ENCODE results near the gene ANKRD52. TPM values are rescaled to one million over a fixed set of nuclear protein-coding genes. Genes with fewer than 3 reads are reported as not detected.
A peak's percentile ranks its signal among the peaks of the same experiment; 100 is the strongest.

The ANKRD52 gene
- total and polyA plus RNA-seq, 4 donors = 5.4 to 13.6 (median 9.3) TPM

GRCh38 chr12:56244494-56244893 lies 13.7 kb downstream of the ANKRD52 start:
- TF ChIP-seq ZBTB33 (IDR thresholded peaks at IDR 0.05) = no peak
- no peak for TF ChIP-seq REST (IDR thresholded peaks at IDR 0.05)
- TF ChIP-seq RXRA (IDR thresholded peaks at IDR 0.05) = no peak
- no peak for TF ChIP-seq FOXA2 (IDR thresholded peaks at IDR 0.05)
- TF ChIP-seq YY1 (IDR thresholded peaks at IDR 0.05) = no peak
- TF ChIP-seq SP1 (IDR thresholded peaks at IDR 0.05) = no peak
- TF ChIP-seq ATF3 (IDR thresholded peaks at IDR 0.05) = no peak
- no peak for TF ChIP-seq GABPA (IDR thresholded peaks at IDR 0.05 in 1 of 2, conservative IDR thresholded peaks at IDR 0.05 in 1 of 2)
- no peak for TF ChIP-seq HNF4G (IDR thresholded peaks at IDR 0.05)
- no peak overlapping the region for H3K9ac ChIP-seq (ENCODE audit: low read depth in 1 of 2, low read length in 2 of 2)
- H3K4me1 ChIP-seq (ENCODE audit: control insufficient read depth in 4 of 4, insufficient read depth in 4 of 4, low read length in 3 of 4) = peaks cover 0 to 3% (median 0%) of the 10 kb centered on the region in 4 donors
- no peaks in the 10 kb centered on the region for H3K27me3 ChIP-seq (ENCODE audit: control insufficient read depth in 4 of 4, insufficient read depth in 4 of 4, low read length in 3 of 4)
- no peak overlapping the region for H3K4me3 ChIP-seq (ENCODE audit: low read depth in 1 of 3, low read length in 3 of 3)
- H3K27ac ChIP-seq (ENCODE audit: low read depth in 1 of 2, low read length in 2 of 2) = no peak overlapping the region
- DNase-seq (ENCODE audit: low spot score) = no peak
- H3K36me3 ChIP-seq (ENCODE audit: control insufficient read depth in 4 of 4, insufficient read depth in 3 of 4, low read depth in 1 of 4, low read length in 3 of 4) = peaks cover 30 to 77% (median 51%) of the 10 kb centered on the region in 4 donors
- H3K9me3 ChIP-seq (ENCODE audit: control insufficient read depth in 4 of 4, low read length in 3 of 4) = no peaks in the 10 kb centered on the region
- WGBS = 96% methylated on average over 14 of the region's 14 CpGs

- no peak for TF ChIP-seq FOXA1 (IDR thresholded peaks at IDR 0.05)
- TF ChIP-seq TAF1 (conservative IDR thresholded peaks at IDR 0.05) = no peak
- no peak for TF ChIP-seq REST (IDR thresholded peaks at IDR 0.05)
- no peak for TF ChIP-seq HNF4A (conservative IDR thresholded peaks at IDR 0.05)
- no peak for TF ChIP-seq ZBTB33 (IDR thresholded peaks at IDR 0.05)
- no peak for TF ChIP-seq MAX (IDR thresholded peaks at IDR 0.05)
- TF ChIP-seq YY1 (IDR thresholded peaks at IDR 0.05) = no peak
- TF ChIP-seq JUND (IDR thresholded peaks at IDR 0.05) = no peak
- no peak for TF ChIP-seq RXRA (IDR thresholded peaks at IDR 0.05)
- TF ChIP-seq HNF4G (IDR thresholded peaks at IDR 0.05) = no peak
- no peak for TF ChIP-seq FOXA2 (IDR thresholded peaks at IDR 0.05)
- peaks cover 0 to 3% (median 0%) of the 10 kb centered on the region in 4 donors for H3K4me1 ChIP-seq (ENCODE audit: control insufficient read depth in 4 of 4, insufficient read depth in 4 of 4, low read length in 3 of 4)
- H3K4me3 ChIP-seq (ENCODE audit: low read depth in 1 of 3, low read length in 3 of 3) = no peak overlapping the region
- peaks cover 30 to 74% (median 47%) of the 10 kb centered on the region in 4 donors for H3K36me3 ChIP-seq (ENCODE audit: control insufficient read depth in 4 of 4, insufficient read depth in 3 of 4, low read depth in 1 of 4, low read length in 3 of 4)
- H3K9me3 ChIP-seq (ENCODE audit: control insufficient read depth in 4 of 4, low read length in 3 of 4) = no peaks in the 10 kb centered on the region
- WGBS = 69% methylated on average over 3 of the region's 3 CpGs
- no peaks in the 10 kb centered on the region for H3K27me3 ChIP-seq (ENCODE audit: control insufficient read depth in 4 of 4, insufficient read depth in 4 of 4, low read length in 3 of 4)
- no peak overlapping the region for H3K27ac ChIP-seq (ENCODE audit: low read depth in 1 of 2, low read length in 2 of 2)
- H3K9ac ChIP-seq (ENCODE audit: low read depth in 1 of 2, low read length in 2 of 2) = no peak overlapping the region
- peak; percentile 75 for DNase-seq (ENCODE audit: low spot score)
These were observed 14.4 kb downstream of the ANKRD52 start for GRCh38 chr12:56243731-56244181.

Measured in liver (tissue), 9 donors.